SK-N-SH (cell line): ENCODE data around the gene FAM9C. TPM values are rescaled to one million over a fixed set of nuclear protein-coding genes. Genes with fewer than 3 reads are reported as not detected.

Experiments used
- CTCF ChIA-PET: fragments of 300-600, 350-600 bp; formaldehyde crosslinking; extraction: SDS; loops from one replicate; lab custom pipeline; 2021; lab: Yijun Ruan, JAX
- POLR2A ChIA-PET: fragments of 350-600 bp; sonication (Branson Sonifier 250); formaldehyde crosslinking; extraction: SDS; loops from one replicate; lab custom pipeline; 2020; ENCODE audit warnings: antibody characterized with exemption, inconsistent platforms; lab: Yijun Ruan, JAX
- DNase-seq: peaks from one replicate; pipeline ENCODE4 v3.0.0; 2012
- H2AFZ ChIP-seq: fragments of 200-600 bp; sonication (generic); 2 replicates; pipeline ENCODE4 v1.8.1; 2016; ENCODE audit warnings: antibody characterized with exemption, mild to moderate bottlenecking, low read depth
- H3F3A ChIP-seq: fragments of 200-600 bp; sonication (generic); replicated peaks from 2 replicates; pipeline ENCODE3; 2016; ENCODE audit warnings: antibody characterized with exemption, mild to moderate bottlenecking; ENCODE audit not compliant: insufficient read depth
- H3K27ac ChIP-seq, 2 experiments: fragments of 200-500 bp in 1 of 2; fragments of 200-600 bp in 1 of 2; sonication (Bioruptor generic) in 1 of 2; sonication (generic), shearing (Covaris generic) in 1 of 2; 2 replicates each; pipeline versions ENCODE4 v1.5.1 to v1.6.1; 2014 to 2016; ENCODE audit warnings: low read depth in 2 of 2, inconsistent platforms in 1 of 2, low read length in 1 of 2, mild to moderate bottlenecking in 1 of 2, mixed read lengths in 1 of 2
- H3K27me3 ChIP-seq: fragments of 200-600 bp; sonication (generic), shearing (Covaris generic); 2 replicates; pipeline ENCODE4 v1.6.1; 2016; ENCODE audit warnings: mixed run types; ENCODE audit not compliant: insufficient read depth
- H3K36me3 ChIP-seq, 2 experiments: fragments of 200-500 bp in 1 of 2; fragments of 200-600 bp in 1 of 2; sonication (Bioruptor generic) in 1 of 2; sonication (generic) in 1 of 2; replicated peaks in 1 of 2; 2 replicates each; pipeline versions ENCODE3 to v1.5.1; 2014 to 2016; ENCODE audit warnings: low read length in 1 of 2, mild to moderate bottlenecking in 1 of 2; ENCODE audit not compliant: insufficient read depth in 2 of 2, control insufficient read depth in 1 of 2
- H3K4me1 ChIP-seq, 2 experiments: fragments of 200-500 bp in 1 of 2; fragments of 200-600 bp in 1 of 2; sonication (Bioruptor generic) in 1 of 2; sonication (generic), shearing (Covaris generic) in 1 of 2; 2 replicates each; pipeline versions ENCODE4 v1.5.1 to v1.6.1; 2014 to 2016; ENCODE audit warnings: low read depth in 1 of 2, low read length in 1 of 2, mixed run types in 1 of 2; ENCODE audit not compliant: insufficient read depth in 2 of 2, control insufficient read depth in 1 of 2
- H3K4me2 ChIP-seq: fragments of 200-600 bp; sonication (generic), shearing (Covaris generic); 2 replicates; pipeline ENCODE4 v1.6.1; 2017; ENCODE audit warnings: mixed run types
- H3K4me3 ChIP-seq, 2 experiments: fragments of 200-500 bp in 1 of 2; fragments of 200-600 bp in 1 of 2; sonication (Bioruptor generic) in 1 of 2; sonication (generic), shearing (Covaris generic) in 1 of 2; 2 replicates each; pipeline versions ENCODE4 v1.5.1 to v1.8.1; 2014 to 2016; ENCODE audit warnings: low read depth in 2 of 2, inconsistent platforms in 1 of 2, low read length in 1 of 2, mild to moderate bottlenecking in 1 of 2, mixed read lengths in 1 of 2, moderate library complexity in 1 of 2
- H3K79me2 ChIP-seq: fragments of 200-600 bp; sonication (generic); 2 replicates; pipeline ENCODE4 v1.8.1; 2017; ENCODE audit warnings: mild to moderate bottlenecking; ENCODE audit not compliant: insufficient read depth
- H3K9ac ChIP-seq: fragments of 200-600 bp; sonication (generic); 2 replicates; pipeline ENCODE4 v1.6.1; 2017; ENCODE audit warnings: mixed run types
- H3K9me2 ChIP-seq: fragments of 200-600 bp; sonication (generic); 2 replicates; pipeline ENCODE4 v1.6.1; 2017; ENCODE audit warnings: mixed run types
- H3K9me3 ChIP-seq: fragments of 200-600 bp; sonication (generic); 2 replicates; pipeline ENCODE4 v1.6.1; 2017; ENCODE audit warnings: mixed run types, mild to moderate bottlenecking, moderate library complexity
- H4K20me1 ChIP-seq: fragments of 200-600 bp; sonication (generic); 2 replicates; pipeline ENCODE4 v1.6.1; 2017; ENCODE audit warnings: mild to moderate bottlenecking, mixed run types; ENCODE audit not compliant: insufficient read depth
- FOXM1 ChIP-seq: IDR thresholded peaks from 2 replicates; pipeline ENCODE4 v1.4.0; 2012; ENCODE audit warnings: low read depth, mild to moderate bottlenecking
- GABPA ChIP-seq: IDR thresholded peaks from 2 replicates; pipeline ENCODE4 v1.4.0; 2012; ENCODE audit warnings: low read depth, mild to moderate bottlenecking
- GATA2 ChIP-seq: sonication (generic); formaldehyde crosslinking; IDR thresholded peaks from 2 replicates; pipeline ENCODE4 v1.5.0; 2020; ENCODE audit warnings: mild to moderate bottlenecking, missing genetic modification reagents
- NFIC ChIP-seq: IDR thresholded peaks from 2 replicates; pipeline ENCODE4 v1.4.0; 2012; ENCODE audit warnings: borderline replicate concordance
- NRF1 ChIP-seq: IDR thresholded peaks from 2 replicates; pipeline ENCODE4 v1.6.1; 2012; ENCODE audit warnings: low read depth, mild to moderate bottlenecking, low read length
- RCOR1 ChIP-seq: fragments of 150-350 bp; IDR thresholded peaks from 2 replicates; pipeline ENCODE4 v1.6.1; 2017; ENCODE audit warnings: antibody characterized with exemption, low read length
- RXRA ChIP-seq: IDR thresholded peaks from 2 replicates; pipeline ENCODE4 v1.4.0; 2012; ENCODE audit warnings: low read depth, mild to moderate bottlenecking, borderline replicate concordance
- WGBS: methylation state at CpG from one replicate; pipeline ENCODE4 v1.1.6; 2017; ENCODE audit warnings: low lambda C conversion rate; 5-methylcytosine and 5-hydroxymethylcytosine counted together
- polyA plus RNA-seq, 3 experiments: library from polyadenylated mRNA; depleted of rRNA; stranded (reverse); fragments of >200 nt; gene quantifications; 2 replicates each; pipeline ENCODE4 v1.2.3, GENCODE V29; 2012
- TF ChIP-seq, protein P1 (sequence below): IDR thresholded peaks from 2 replicates; pipeline ENCODE4 v1.4.0; 2012; ENCODE audit warnings: low read depth, borderline replicate concordance
- TF ChIP-seq, protein P2 (sequence below): IDR thresholded peaks from 2 replicates; pipeline ENCODE4 v1.6.1; 2012; ENCODE audit warnings: mild to moderate bottlenecking, low read depth, low read length, moderate library complexity
- TF ChIP-seq, protein P3 (sequence below): IDR thresholded peaks from 2 replicates; pipeline ENCODE4; 2012

Gene FAM9C
- polyA plus RNA-seq, 1 of the 3 experiments (the other 2 are of a cell fraction) = 2.6 TPM

DNA sequence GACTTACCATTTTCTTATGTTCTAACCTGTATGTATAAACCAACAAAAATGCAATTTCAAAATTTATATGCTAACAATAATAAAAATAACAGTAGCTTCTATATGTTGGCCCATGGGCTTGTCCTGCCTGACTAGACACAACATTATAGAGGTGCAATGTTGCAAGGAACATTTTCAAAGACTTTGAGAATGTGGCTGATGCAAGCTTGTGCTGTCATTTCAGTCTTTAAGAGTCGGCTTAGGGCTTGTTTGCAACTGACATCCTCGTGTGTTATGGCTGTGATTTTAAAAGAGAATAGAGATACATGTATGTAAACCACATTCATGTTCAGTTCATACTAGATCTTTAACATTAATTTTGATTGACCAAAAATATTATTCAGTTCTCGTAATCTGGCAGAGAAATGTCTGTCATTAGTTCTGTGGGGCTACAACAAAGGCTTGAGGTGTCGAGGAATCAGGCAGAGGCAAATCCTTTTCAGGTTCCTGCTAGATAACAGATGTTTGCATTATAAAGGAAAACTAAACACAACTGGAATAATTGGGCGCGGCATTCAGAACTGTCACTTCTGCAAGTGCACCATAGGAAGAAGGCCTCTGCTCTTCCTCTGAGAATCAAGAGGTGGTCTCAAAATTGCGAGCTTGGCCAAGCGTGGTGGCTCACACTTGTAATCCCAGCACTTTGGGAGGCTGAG is 56.4 kb downstream of the FAM9C start (continued):
- TF ChIP-seq, protein P1, sequence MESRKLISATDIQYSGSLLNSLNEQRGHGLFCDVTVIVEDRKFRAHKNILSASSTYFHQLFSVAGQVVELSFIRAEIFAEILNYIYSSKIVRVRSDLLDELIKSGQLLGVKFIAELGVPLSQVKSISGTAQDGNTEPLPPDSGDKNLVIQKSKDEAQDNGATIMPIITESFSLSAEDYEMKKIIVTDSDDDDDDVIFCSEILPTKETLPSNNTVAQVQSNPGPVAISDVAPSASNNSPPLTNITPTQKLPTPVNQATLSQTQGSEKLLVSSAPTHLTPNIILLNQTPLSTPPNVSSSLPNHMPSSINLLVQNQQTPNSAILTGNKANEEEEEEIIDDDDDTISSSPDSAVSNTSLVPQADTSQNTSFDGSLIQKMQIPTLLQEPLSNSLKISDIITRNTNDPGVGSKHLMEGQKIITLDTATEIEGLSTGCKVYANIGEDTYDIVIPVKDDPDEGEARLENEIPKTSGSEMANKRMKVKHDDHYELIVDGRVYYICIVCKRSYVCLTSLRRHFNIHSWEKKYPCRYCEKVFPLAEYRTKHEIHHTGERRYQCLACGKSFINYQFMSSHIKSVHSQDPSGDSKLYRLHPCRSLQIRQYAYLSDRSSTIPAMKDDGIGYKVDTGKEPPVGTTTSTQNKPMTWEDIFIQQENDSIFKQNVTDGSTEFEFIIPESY = no peak
- TF ChIP-seq RXRA = no peak

DNA sequence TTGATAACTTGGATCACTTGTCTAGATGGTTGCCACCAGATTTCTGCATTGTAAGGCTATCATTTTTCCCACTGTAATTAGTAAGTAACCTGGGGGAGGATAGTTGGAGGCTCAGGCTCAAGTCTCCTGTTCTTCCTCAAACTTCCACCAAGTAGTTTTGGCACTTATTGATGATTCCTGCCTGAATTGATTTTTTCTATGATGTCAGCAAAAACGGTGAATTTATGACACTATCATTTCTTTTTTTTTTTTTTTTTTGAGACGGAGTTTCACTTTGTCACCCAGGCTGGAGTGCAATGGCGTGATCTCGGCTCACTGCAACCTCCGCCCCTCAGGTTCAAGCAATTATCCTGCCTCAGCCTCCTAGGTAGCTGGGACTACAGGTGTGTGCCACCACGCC is 57.1 kb downstream of the FAM9C start:
- Histone ChIP-seq H3K27ac (no peak overlapping the region), H3K9ac (no peak overlapping the region), H3K36me3 (no peaks in the 10 kb centered on the region), H4K20me1 (no peaks in the 10 kb centered on the region), H3K79me2 (no peaks in the 10 kb centered on the region), H3F3A (peaks cover 9% of the 10 kb centered on the region), H3K4me2 (no peak overlapping the region), H3K27me3 (no peaks in the 10 kb centered on the region), H2AFZ (no peak overlapping the region), H3K9me3 (no peaks in the 10 kb centered on the region), H3K4me3 (no peak overlapping the region), H3K9me2 (no peaks in the 10 kb centered on the region), H3K4me1 (peaks cover 0 to 8% of the 10 kb centered on the region in 2 experiments; a peak in 2 of 4 replicates)
- CTCF ChIA-PET = no interaction called here
- no peak for DNase-seq
- WGBS = 54% methylated on average over 6 of the region's 6 CpGs
- no peak for TF ChIP-seq GABPA
- TF ChIP-seq FOXM1 = no peak
- POLR2A ChIA-PET = no interaction called here

DNA sequence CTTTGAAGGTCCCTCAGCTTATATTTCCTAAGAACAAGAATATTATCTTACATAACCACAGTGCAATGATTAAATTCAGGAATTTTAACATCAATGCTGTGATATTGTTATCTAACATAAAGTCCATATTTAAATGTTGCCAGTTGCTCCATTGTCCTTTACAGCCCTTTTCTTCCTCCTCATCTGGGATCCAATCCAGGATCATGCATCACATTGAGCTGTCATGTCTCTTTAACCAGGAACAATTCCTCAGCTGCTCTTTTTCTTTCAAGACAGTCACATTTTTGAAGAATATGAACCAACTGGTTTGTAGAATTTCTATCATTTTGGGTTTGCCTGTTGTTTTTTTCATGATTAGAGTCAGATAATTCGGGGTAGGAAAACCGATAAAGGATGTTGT is 57.5 kb downstream of the FAM9C start:
- Histone ChIP-seq H3K27me3 (no peaks in the 10 kb centered on the region), H3K4me2 (no peak overlapping the region)
- ChIA-PET POLR2A (no interaction called here), CTCF (no interaction called here)
- no peak for DNase-seq
- no peak for TF ChIP-seq NRF1
- TF ChIP-seq, protein P2, sequence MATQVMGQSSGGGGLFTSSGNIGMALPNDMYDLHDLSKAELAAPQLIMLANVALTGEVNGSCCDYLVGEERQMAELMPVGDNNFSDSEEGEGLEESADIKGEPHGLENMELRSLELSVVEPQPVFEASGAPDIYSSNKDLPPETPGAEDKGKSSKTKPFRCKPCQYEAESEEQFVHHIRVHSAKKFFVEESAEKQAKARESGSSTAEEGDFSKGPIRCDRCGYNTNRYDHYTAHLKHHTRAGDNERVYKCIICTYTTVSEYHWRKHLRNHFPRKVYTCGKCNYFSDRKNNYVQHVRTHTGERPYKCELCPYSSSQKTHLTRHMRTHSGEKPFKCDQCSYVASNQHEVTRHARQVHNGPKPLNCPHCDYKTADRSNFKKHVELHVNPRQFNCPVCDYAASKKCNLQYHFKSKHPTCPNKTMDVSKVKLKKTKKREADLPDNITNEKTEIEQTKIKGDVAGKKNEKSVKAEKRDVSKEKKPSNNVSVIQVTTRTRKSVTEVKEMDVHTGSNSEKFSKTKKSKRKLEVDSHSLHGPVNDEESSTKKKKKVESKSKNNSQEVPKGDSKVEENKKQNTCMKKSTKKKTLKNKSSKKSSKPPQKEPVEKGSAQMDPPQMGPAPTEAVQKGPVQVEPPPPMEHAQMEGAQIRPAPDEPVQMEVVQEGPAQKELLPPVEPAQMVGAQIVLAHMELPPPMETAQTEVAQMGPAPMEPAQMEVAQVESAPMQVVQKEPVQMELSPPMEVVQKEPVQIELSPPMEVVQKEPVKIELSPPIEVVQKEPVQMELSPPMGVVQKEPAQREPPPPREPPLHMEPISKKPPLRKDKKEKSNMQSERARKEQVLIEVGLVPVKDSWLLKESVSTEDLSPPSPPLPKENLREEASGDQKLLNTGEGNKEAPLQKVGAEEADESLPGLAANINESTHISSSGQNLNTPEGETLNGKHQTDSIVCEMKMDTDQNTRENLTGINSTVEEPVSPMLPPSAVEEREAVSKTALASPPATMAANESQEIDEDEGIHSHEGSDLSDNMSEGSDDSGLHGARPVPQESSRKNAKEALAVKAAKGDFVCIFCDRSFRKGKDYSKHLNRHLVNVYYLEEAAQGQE = no peak
- no peak for TF ChIP-seq GATA2
- TF ChIP-seq RCOR1 = no peak
- TF ChIP-seq, protein P3, sequence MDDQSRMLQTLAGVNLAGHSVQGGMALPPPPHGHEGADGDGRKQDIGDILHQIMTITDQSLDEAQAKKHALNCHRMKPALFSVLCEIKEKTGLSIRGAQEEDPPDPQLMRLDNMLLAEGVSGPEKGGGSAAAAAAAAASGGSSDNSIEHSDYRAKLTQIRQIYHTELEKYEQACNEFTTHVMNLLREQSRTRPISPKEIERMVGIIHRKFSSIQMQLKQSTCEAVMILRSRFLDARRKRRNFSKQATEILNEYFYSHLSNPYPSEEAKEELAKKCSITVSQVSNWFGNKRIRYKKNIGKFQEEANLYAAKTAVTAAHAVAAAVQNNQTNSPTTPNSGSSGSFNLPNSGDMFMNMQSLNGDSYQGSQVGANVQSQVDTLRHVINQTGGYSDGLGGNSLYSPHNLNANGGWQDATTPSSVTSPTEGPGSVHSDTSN = peak; percentile 42
- TF ChIP-seq NFIC = no peak
- TF ChIP-seq, protein P1 = no peak
- TF ChIP-seq, all 33 proteins: peak for 1
- Histone ChIP-seq H3K9ac (no peak overlapping the region), H4K20me1 (no peaks in the 10 kb centered on the region), H3K4me1 (peaks cover 0 to 8% of the 10 kb centered on the region in 2 experiments; a peak in 2 of 4 replicates), H3K36me3 (no peaks in the 10 kb centered on the region), H3K9me3 (no peaks in the 10 kb centered on the region), H3K9me2 (no peaks in the 10 kb centered on the region), H3F3A (peaks cover 6% of the 10 kb centered on the region), H3K27ac (no peak overlapping the region), H3K79me2 (no peaks in the 10 kb centered on the region), H2AFZ (no peak overlapping the region), H3K4me3 (no peak overlapping the region)
- 75% methylated on average over 2 of the region's 2 CpGs for WGBS
